MCF 10A (cell line): ENCODE results near the gene MPL. TPM values are rescaled to one million over a fixed set of nuclear protein-coding genes. Genes with fewer than 3 reads are reported as not detected.

Experiments used
- BruUV-seq: library from RNA; stranded (reverse); fragments of 400-500 nt; replicated peaks from 2 replicates; lab custom pipeline; 2021; lab: Mats Ljungman, UMichigan
- CTCF ChIA-PET: fragments of 300-600 bp; sonication (Branson Sonifier 250); formaldehyde crosslinking; extraction: SDS; loops from one replicate; lab custom pipeline; 2021; ENCODE audit warnings: antibody characterized with exemption, inconsistent platforms; lab: Yijun Ruan, JAX
- POLR2A ChIA-PET: fragments of 300-600, 350-650 bp; sonication (Branson Sonifier 250); formaldehyde crosslinking; extraction: SDS; loops from one replicate; lab custom pipeline; 2020; ENCODE audit warnings: antibody characterized with exemption, inconsistent platforms; lab: Yijun Ruan, JAX
- DNase-seq: peaks from one replicate; pipeline ENCODE4 v3.0.0-alpha.2; 2018; ENCODE audit not compliant: unreplicated experiment
- H3K27ac Mint-ChIP-seq: one replicate; pipeline ENCODE4 v1.8.0; 2022; ENCODE audit warnings: mild to moderate bottlenecking, low read depth, mixed read lengths; ENCODE audit not compliant: unreplicated experiment
- H3K27me3 Mint-ChIP-seq: one replicate; pipeline ENCODE4 v1.8.0; 2022; ENCODE audit warnings: mixed read lengths; ENCODE audit not compliant: insufficient read depth, unreplicated experiment
- H3K36me3 Mint-ChIP-seq: one replicate; pipeline ENCODE4 v1.8.0; 2022; ENCODE audit warnings: mild to moderate bottlenecking, moderate library complexity, mixed read lengths; ENCODE audit not compliant: insufficient read depth, unreplicated experiment
- H3K4me1 Mint-ChIP-seq: one replicate; pipeline ENCODE4 v1.8.0; 2022; ENCODE audit warnings: mixed read lengths; ENCODE audit not compliant: insufficient read depth, unreplicated experiment
- H3K4me3 Mint-ChIP-seq: one replicate; pipeline ENCODE4 v1.8.0; 2022; ENCODE audit warnings: mild to moderate bottlenecking, moderate library complexity, mixed read lengths; ENCODE audit not compliant: unreplicated experiment
- H3K9me3 Mint-ChIP-seq: one replicate; pipeline ENCODE4 v1.8.0; 2022; ENCODE audit warnings: mixed read lengths; ENCODE audit not compliant: unreplicated experiment
- intact Hi-C: fragments of 100-400 bp; cut with micrococcal nuclease; formaldehyde crosslinking; loops from 2 replicates; pipeline ENCODE4 v1.14.1; 2022
- total RNA-seq: library from RNA; stranded (reverse); gene quantifications from 2 replicates; pipeline ENCODE4 v1.2.3, GENCODE V29; 2022
- TF ChIP-seq, protein P1 (sequence below): fragments of 200-600 bp; IDR thresholded peaks from one replicate; pipeline ENCODE4 v1.8.0; 2022; ENCODE audit warnings: antibody characterized with exemption, mild to moderate bottlenecking; ENCODE audit not compliant: unreplicated experiment

The MPL gene
- total RNA-seq, 1 experiment from 2014 or later = not detected

DNA sequence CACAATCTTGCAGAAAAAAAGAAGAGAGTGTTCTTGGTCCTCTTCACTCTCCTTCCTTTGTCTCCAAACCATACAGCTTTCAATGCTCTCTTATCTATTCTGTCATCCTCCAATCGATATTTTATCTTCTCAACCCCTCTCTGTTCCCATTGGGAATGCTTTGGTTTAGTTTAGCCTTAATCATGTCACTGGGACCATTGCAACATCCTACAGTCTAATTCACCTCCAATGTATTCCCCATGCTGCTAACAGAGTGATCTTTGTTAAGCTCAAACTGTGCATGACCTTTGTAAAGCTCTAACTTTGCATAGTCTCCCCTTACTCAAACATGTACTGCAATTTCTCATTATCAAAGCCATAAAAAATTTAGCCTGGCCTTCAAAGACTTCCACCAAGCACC, 2.9 kb downstream of the MPL start:
- Mint-ChIP-seq H3K27me3 (no peaks in the 10 kb centered on the region), H3K27ac (no peak overlapping the region), H3K4me3 (no peak overlapping the region), H3K36me3 (no peaks in the 10 kb centered on the region), H3K9me3 (no peaks in the 10 kb centered on the region), H3K4me1 (no peaks in the 10 kb centered on the region)
- ChIA-PET CTCF (no interaction called here), POLR2A (interaction anchor here (0.6 kb wide), 1 partner anchor 10 kb away, joined by 3 read pairs; no protein-coding TSS in a partner anchor)
- TF ChIP-seq, protein P1, sequence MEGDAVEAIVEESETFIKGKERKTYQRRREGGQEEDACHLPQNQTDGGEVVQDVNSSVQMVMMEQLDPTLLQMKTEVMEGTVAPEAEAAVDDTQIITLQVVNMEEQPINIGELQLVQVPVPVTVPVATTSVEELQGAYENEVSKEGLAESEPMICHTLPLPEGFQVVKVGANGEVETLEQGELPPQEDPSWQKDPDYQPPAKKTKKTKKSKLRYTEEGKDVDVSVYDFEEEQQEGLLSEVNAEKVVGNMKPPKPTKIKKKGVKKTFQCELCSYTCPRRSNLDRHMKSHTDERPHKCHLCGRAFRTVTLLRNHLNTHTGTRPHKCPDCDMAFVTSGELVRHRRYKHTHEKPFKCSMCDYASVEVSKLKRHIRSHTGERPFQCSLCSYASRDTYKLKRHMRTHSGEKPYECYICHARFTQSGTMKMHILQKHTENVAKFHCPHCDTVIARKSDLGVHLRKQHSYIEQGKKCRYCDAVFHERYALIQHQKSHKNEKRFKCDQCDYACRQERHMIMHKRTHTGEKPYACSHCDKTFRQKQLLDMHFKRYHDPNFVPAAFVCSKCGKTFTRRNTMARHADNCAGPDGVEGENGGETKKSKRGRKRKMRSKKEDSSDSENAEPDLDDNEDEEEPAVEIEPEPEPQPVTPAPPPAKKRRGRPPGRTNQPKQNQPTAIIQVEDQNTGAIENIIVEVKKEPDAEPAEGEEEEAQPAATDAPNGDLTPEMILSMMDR = no peak
- BruUV-seq = no TSS peak
- intact Hi-C loops = no loop called here
- no peak for DNase-seq

DNA sequence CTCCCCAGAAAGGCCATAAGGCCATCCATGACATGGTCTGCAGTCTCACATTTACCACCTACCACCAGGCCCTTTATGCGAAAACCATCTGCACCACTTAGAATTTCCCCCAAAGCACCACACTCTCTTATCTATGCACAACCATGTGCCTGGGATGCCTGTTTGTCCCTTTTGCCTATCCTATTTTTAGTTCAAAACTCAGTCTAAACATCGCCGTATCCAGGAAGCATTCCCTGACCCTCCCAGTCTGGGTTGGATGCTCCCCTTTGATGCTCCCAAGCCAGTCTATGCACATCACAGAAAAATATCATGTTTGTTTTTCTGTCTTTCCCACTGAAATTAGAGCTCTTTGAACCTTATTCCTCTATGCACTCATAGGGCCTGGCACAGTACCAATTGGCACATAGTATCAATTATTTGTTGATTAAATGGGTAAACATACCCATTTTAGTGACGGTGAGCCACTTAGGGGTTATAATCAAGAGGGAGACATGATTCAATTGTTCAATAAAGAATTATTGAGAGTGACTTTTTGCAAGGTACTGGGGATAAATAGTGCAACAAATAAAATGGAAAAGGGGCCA, 6.7 kb downstream of the MPL start:
- H3K27me3 Mint-ChIP-seq = no peaks in the 10 kb centered on the region
- TF ChIP-seq, protein P1 = no peak
- POLR2A ChIA-PET = no interaction called here
- no peak overlapping the region for H3K4me3 Mint-ChIP-seq
- no peak for DNase-seq
- no peak overlapping the region for H3K27ac Mint-ChIP-seq
- no peaks in the 10 kb centered on the region for H3K36me3 Mint-ChIP-seq
- H3K9me3 Mint-ChIP-seq = no peaks in the 10 kb centered on the region
- no TSS peak for BruUV-seq
- intact Hi-C loops = no loop called here
- CTCF ChIA-PET = interaction anchor here (0.5 kb wide), 1 partner anchor 56 kb away, joined by 3 read pairs; no protein-coding TSS in a partner anchor
- H3K4me1 Mint-ChIP-seq = peaks cover 11% of the 10 kb centered on the region

GRCh38 chr1:43345120-43345519, 7.5 kb downstream of the MPL start:
- H3K4me1 Mint-ChIP-seq = peaks cover 18% of the 10 kb centered on the region

DNA sequence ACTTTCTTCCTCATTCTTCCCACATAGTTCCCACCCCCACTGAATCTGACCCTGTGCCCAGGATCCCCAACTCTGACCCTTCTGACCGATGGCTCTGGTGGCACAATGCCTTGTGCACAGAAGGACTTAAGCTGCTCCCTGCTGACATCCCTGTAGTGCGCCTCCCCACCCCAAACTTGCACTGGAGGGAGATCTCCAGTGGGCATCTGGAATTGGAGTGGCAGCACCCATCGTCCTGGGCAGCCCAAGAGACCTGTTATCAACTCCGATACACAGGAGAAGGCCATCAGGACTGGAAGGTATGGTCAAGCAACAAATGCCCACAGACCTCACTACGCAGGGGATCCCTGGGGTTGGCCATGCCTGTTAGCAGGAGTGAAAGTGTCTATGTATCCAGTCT, 9.0 kb downstream of the MPL start:
- ChIA-PET POLR2A (no interaction called here), CTCF (interaction anchor here (0.6 kb wide), 1 partner anchor 109 kb away, joined by 3 read pairs; no protein-coding TSS in a partner anchor)
- H3K36me3 Mint-ChIP-seq = no peaks in the 10 kb centered on the region
- no peak overlapping the region for H3K4me3 Mint-ChIP-seq
- H3K9me3 Mint-ChIP-seq = no peaks in the 10 kb centered on the region
- intact Hi-C loops = no loop called here
- peaks cover 21% of the 10 kb centered on the region for H3K4me1 Mint-ChIP-seq
- H3K27ac Mint-ChIP-seq = no peak overlapping the region
- TF ChIP-seq, protein P1 = no peak
- no peaks in the 10 kb centered on the region for H3K27me3 Mint-ChIP-seq
- no TSS peak for BruUV-seq
- no peak for DNase-seq

More at GRCh38 chr1:43345120-43345519, 7.5 kb downstream of the MPL start:
- TF ChIP-seq, protein P1 = no peak
- Mint-ChIP-seq H3K9me3 (no peaks in the 10 kb centered on the region), H3K27me3 (no peaks in the 10 kb centered on the region), H3K36me3 (no peaks in the 10 kb centered on the region), H3K27ac (no peak overlapping the region), H3K4me3 (no peak overlapping the region)
- ChIA-PET CTCF (interaction anchor here (1.1 kb wide), 1 partner anchor 110 kb away, joined by 3 read pairs; no protein-coding TSS in a partner anchor), POLR2A (no interaction called here)
- intact Hi-C loops = no loop called here
- BruUV-seq = no TSS peak
- DNase-seq = no peak
